Stomach (tissue), 4 donors: Measurements from ENCODE around the gene HSF4.

Experiments
- POLR2A ChIP-seq, 4 donors: fragments of 450-650 bp; IDR thresholded peaks; one replicate each; pipeline ENCODE4 v1.6.1; 2016; ENCODE audit warnings: antibody characterized with exemption in 4 of 4, control low read depth in 2 of 4, mild to moderate bottlenecking in 1 of 4, moderate library complexity in 1 of 4
- TF ChIP-seq, protein P1 (sequence below), 7 experiments: fragments of 450-650 bp in 4 of 7; fragments of 200-600 bp in 3 of 7; sonication (generic) in 3 of 7; IDR thresholded peaks; one replicate each; pipeline ENCODE4 v1.5.1; 2016 to 2019; ENCODE audit warnings: antibody characterized with exemption in 7 of 7, control low read depth in 2 of 7, mild to moderate bottlenecking in 1 of 7

DNA sequence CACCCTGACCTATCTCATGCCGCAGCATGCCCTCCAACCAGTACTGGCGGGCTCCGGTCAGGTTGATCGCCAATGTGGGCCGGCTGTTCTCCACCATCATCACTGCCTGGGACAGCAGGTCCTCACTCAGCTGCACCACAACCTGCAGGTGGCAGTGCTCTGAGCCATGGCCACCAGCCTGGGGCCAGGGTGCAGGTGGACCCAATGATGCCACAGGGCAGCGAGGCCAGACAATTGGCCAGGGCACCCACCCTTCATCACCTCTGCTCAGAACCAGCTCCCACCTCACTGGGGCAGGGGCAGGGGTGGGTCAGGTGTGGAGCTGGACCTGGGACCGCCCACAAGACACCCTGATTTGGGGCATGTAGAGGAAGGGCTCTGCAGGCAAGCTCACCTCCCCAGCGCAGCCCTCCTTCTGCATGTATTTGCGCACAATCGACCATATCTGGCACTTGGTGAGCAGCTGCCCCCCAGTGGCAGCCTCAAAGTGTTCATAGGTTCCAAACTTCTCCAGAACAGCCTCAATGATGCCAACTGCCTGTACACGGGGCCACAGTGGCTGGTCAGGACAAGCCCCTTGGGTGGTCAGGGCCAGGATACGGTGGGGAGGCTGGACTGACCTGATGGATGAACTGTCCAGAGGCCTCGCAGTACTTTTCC lies 15.0 kb downstream of the HSF4 start:
- TF ChIP-seq, protein P1, sequence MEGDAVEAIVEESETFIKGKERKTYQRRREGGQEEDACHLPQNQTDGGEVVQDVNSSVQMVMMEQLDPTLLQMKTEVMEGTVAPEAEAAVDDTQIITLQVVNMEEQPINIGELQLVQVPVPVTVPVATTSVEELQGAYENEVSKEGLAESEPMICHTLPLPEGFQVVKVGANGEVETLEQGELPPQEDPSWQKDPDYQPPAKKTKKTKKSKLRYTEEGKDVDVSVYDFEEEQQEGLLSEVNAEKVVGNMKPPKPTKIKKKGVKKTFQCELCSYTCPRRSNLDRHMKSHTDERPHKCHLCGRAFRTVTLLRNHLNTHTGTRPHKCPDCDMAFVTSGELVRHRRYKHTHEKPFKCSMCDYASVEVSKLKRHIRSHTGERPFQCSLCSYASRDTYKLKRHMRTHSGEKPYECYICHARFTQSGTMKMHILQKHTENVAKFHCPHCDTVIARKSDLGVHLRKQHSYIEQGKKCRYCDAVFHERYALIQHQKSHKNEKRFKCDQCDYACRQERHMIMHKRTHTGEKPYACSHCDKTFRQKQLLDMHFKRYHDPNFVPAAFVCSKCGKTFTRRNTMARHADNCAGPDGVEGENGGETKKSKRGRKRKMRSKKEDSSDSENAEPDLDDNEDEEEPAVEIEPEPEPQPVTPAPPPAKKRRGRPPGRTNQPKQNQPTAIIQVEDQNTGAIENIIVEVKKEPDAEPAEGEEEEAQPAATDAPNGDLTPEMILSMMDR (IDR thresholded peaks at IDR 0.05): no peak
- TF ChIP-seq POLR2A (IDR thresholded peaks at IDR 0.05): no peak
